CD4-positive, alpha-beta T cell treated with Interleukin-6 at 100 ng/mL for 8 hours (primary cell): ENCODE data around the gene DCLRE1B.
"Not testable (repeated sequence)": the region's sequence is repeated elsewhere in the genome, so short reads cannot be mapped to it uniquely, and the experiment has no call there.

Experiments used
- DNase-seq: peaks from one replicate; pipeline ENCODE4 v3.0.0-alpha.2; 2020; ENCODE audit warnings: mixed read lengths, low spot score

The DCLRE1B gene

DNA sequence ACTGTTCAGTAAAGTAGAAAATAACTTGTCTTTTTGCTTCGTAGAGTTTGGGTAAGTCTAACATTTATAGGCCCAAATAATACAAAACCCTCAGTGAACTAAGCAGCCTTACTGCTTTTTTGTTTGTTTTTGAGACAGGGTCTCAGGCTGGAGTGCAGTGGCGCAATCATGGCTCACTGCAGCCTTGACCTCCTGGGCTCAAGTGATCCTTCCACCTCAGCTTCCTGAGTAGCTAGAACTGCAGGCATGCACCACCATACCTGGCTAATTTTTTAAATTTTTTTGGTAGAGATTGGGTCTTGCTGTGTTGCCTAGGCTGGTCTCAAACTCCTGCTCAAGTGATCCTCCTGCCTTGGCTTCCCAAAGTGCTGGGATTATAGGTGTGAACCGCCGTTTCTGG is 43.0 kb downstream of the DCLRE1B start:
- not testable (repeated sequence) for DNase-seq

DNA sequence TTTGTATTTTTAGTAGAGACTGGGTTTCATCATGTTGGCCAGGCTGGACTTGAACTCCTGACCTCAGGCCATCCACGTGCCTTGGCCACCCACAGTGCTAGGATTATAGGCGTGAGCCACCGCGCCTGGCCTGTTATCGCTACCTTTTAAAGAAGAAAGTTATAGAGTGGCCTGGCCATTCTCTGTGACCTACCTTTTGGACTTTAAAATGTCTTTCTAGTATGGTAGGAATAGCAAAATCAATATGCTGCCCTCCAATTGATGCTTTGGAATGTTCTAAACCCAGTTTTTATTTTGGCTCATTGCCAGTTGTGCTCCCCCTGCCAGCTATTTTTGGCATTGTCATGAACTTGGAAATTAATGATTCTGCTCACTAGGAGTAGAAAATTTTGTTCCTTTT is 43.9 kb downstream of the DCLRE1B start:
- no peak for DNase-seq

DNA sequence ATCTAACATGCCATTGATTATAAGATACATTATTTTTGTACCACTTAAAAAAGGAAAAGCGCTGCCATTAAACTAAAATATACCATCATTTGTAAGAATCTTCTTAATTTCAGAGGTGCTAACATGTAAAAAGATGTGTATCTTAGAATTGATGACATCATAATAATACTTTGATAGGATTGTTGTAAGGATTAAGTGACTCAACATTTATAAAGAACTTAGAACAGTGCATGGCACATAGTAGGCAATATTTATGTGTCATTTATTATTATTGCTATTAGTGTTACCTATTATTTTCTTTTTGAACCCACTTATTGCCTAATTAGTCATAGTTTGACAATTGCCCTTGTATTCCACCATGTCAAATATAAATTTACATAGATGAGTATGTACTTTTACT is 45.8 kb downstream of the DCLRE1B start:
- DNase-seq: no peak

DNA sequence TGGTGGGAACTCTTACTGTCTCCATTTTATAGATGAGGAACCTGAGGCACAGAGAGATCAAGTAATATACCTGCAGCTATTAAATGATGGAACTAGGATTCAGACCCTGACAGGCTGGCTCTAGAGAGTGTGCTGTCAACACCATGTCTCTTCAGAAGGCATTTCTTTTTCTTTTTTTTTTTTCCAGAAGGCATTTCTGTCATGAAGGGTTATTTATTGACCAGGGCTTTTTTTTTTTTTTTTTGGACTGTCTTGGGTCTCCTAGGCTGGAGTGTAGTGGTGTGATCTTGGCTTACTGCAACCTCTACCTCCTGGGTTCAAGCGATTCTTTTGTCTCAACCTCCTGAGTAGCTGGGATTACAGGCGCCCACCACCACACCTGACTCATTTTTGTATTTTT is 46.6 kb downstream of the DCLRE1B start:
- no peak for DNase-seq

DNA sequence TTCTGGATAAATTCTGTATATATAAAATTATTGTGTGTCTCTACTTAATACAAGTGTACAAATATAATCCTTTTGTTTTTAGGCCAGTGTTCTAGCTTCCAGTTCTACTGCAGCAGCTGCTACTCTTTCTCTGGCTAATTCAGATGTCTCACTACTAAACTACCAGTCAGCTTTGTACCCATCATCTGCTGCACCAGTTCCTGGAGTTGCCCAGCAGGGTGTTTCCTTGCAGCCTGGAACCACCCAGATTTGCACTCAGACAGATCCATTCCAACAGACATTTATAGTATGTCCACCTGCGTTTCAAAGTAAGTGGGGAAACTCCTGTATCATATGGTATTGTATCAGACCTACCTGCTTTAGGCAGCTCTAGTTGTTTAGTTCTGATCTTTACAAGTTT is 52.9 kb downstream of the DCLRE1B start:
- no peak for DNase-seq

DNA sequence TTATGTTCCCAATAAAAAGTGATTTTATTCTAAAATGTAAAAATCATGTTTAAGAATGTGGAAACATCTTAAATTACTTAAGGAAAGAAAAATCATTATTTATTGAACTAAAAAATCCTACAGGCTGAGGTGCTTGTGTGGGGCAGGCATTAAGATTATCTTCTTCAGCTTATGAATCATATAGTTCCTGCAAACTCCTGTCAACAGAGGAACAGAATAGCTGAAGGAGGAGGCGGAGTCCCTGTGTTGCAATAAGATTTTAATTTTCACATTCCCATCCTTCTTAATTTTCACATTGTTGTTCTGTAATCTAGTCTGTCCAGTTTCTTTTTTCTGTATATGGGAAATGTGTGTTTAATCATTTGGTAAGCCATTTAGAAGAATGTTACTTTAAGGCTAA is 53.6 kb downstream of the DCLRE1B start:
- no peak for DNase-seq

DNA sequence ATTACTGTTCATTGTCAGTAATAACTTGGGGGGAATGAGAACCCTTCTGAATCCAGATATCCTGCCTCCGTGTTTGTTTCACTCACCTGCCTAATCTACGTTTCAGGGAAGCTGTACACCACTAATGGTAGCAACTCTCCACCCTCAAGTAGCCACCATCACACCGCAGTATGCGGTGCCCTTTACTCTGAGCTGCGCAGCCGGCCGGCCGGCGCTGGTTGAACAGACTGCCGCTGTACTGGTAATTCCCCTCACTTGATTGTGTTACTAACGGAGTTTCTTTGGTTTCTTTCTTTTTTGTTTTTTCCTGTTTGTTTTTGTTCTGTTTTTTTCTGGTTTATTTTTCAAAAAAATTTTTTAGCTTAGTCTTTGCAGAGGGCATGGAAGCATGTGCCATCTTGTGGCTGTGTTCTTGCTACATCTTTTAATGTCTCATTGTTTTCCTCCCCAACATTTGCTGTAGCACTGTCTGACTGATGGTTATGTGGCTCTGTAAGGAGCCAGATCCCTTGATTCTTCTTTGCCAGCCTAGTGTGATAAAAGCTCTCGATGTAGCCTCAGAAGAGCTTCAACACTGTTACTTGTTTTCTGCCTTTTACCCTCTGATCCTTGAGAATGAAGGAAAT is 58.3 kb downstream of the DCLRE1B start:
- no peak for DNase-seq
